ENCODE data around the gene CLPX. TPM values are rescaled to one million over a fixed set of nuclear protein-coding genes. Genes with fewer than 3 reads are reported as not detected.

The CLPX gene
- total and polyA plus RNA-seq, 9 of the 15 experiments (the other 6 are each of a cell fraction or from before 2014, with no cell fraction given) = 11.2 to 83.3 (median 51.3) TPM

- Histone ChIP-seq H3K27ac (ENCODE audit: extremely low read depth, low read depth, low read length) (no peak overlapping the region), H3K36me3 (ENCODE audit: control insufficient read depth, insufficient read depth, low read length) (peaks cover 28% of the 10 kb centered on the region; the same call in 2 of the 3 replicates), H3K9me1 (ENCODE audit: control insufficient read depth, insufficient read depth, low read length) (peaks cover 3% of the 10 kb centered on the region), H3K4me2 (ENCODE audit: insufficient read depth, low read length) (no peak overlapping the region), H2AFZ (ENCODE audit: low read depth, low read length) (no peak overlapping the region), H3K27me3 (ENCODE audit: control insufficient read depth in 2 of 2, insufficient read depth in 2 of 2, low read length in 2 of 2) (no peaks in the 10 kb centered on the region), H3K9ac (ENCODE audit: insufficient read depth in 1 of 2, low read depth in 2 of 2, low read length in 2 of 2) (no peak overlapping the region), H3K4me1 (replicated peaks in 1 of 2; ENCODE audit: control insufficient read depth in 2 of 2, insufficient read depth in 2 of 2, low read length in 2 of 2) (no peaks in the 10 kb centered on the region), H3K9me3 (replicated peaks; ENCODE audit: control insufficient read depth, insufficient read depth, low read depth, low read length) (no peaks in the 10 kb centered on the region), H3K4me3 (no peak overlapping the region), H4K20me1 (replicated peaks; ENCODE audit: control insufficient read depth, insufficient read depth, low read length) (no peaks in the 10 kb centered on the region), H3K79me2 (ENCODE audit: control insufficient read depth, insufficient read depth, low read length) (no peaks in the 10 kb centered on the region)
- ATAC-seq (no peak), DNase-seq (ENCODE audit: extremely low read depth in 1 of 4, low spot score in 3 of 4) (no peak), FAIRE-seq (no peak)
- POLR2A ChIA-PET = interaction anchor here (0.7 kb wide), 1 partner anchor 60 kb away, joined by 3 read pairs; no protein-coding TSS in a partner anchor
- in situ Hi-C loops (cut with MboI) (no loop called here), intact Hi-C loops (cut with micrococcal nuclease) (loop anchor here (5.0 kb wide), 1 partner anchor 71 kb away; no protein-coding TSS in a partner anchor)
- 81% methylated on average over 3 of the region's 3 CpGs for WGBS (ENCODE audit: insufficient coverage, low coverage, missing lambda C conversion rate)
- CTCF ChIA-PET (ENCODE audit: low intra/inter-chr PET ratio) = no interaction called here
- TF ChIP-seq, protein P1, sequence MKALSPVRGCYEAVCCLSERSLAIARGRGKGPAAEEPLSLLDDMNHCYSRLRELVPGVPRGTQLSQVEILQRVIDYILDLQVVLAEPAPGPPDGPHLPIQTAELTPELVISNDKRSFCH (CRISPR knock-in tag; IDR thresholded peaks at IDR 0.05) = no peak
- TF ChIP-seq, protein P1 (tag; IDR thresholded peaks at IDR 0.05) = no peak
- TF ChIP-seq KDM1A (IDR thresholded peaks at IDR 0.05) = no peak
- TF ChIP-seq HDAC2 (IDR thresholded peaks at IDR 0.05) = no peak
- TF ChIP-seq, protein P2, sequence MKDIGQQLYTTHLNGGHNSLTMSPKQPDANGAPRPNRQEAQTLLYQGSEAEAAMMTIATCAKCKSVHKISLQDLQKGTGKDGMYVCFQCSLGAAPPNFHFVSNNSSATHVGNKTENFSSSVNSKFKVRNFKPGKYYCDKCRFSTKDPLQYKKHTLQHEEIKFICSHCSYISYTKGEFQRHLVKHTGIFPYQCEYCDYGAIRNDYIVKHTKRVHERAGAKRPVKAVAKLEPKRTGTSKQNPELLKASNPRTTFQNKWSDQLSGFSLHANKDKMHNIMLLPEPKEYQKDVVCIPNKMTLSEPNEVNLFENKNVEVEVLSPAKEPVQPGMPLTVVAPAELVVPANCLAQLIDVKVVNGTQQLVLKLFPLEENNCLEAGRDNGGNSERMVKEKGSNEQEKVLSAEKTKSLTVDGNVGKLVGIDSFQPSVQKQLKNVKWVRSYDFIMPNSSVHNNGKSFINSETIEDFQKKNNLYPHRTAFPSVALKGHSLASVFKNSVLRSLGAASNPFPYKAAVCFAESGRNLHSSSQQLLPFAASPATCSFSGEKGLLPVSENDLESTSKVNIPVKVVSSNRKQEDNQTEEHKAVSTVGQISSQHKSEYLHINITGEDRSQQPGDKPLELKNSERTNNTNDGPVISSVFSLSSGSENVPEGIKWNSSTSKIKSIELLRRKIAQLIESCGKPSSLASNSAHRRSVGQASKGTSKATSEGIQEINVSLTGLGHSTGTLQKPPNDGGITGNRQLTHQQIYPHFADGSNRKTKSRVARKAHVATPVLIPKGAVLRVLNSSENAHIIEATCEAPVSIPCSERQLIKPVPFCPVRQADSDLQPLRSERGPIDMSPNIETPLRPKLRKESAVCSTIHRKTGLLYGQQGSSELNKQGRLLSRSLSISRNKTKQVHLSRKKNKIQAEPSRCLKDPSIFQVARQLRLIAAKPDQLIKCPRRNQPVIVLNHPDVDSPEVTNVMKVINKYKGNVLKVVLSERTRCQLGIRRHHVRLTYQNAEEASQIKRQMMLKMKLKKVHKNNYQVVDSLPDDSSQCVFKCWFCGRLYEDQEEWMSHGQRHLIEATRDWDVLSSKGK (CRISPR knock-in tag; IDR thresholded peaks at IDR 0.05) = no peak
- no peak for TF ChIP-seq ZNF780A (CRISPR knock-in tag; IDR thresholded peaks at IDR 0.05)
- TF ChIP-seq CHCHD3 (CRISPR knock-in tag; IDR thresholded peaks at IDR 0.05) = no peak
- no peak for TF ChIP-seq ELK1 (CRISPR knock-in tag; IDR thresholded peaks at IDR 0.05)
- no TSS peak for BruUV-seq (replicated peaks)
Observed at GRCh38 chr15:65102912-65103311, 82.2 kb downstream of the CLPX start.

Measured in K562 (cell line).